Testis (tissue), 3 donors: Measurements from ENCODE around the gene NSUN2. TPM values are rescaled to one million over a fixed set of nuclear protein-coding genes. Genes with fewer than 3 reads are reported as not detected.

Source experiments
- DNase-seq: peaks from one replicate; pipeline ENCODE4 v3.0.0-alpha.2; 2019
- H3K27ac ChIP-seq, 2 donors: fragments of 200-600 bp; sonication (generic); one replicate each; pipeline ENCODE4 v1.5.1; 2019
- H3K27me3 ChIP-seq: fragments of 200-600 bp; sonication (generic); one replicate; pipeline ENCODE4 v1.5.1; 2019
- H3K36me3 ChIP-seq: fragments of 200-600 bp; sonication (generic); one replicate; pipeline ENCODE4 v1.5.1; 2017; ENCODE audit warnings: low read depth; ENCODE audit errors: missing control alignments
- H3K4me1 ChIP-seq: fragments of 200-600 bp; sonication (generic); one replicate; pipeline ENCODE4 v1.5.1; 2019
- H3K4me3 ChIP-seq, 2 donors: fragments of 200-600 bp; sonication (generic); one replicate each; pipeline ENCODE4 v1.5.1; 2017 to 2019
- H3K9me3 ChIP-seq: fragments of 200-600 bp; sonication (generic); one replicate; pipeline ENCODE4 v1.5.1; 2017
- CTCF ChIP-seq, 3 experiments: fragments of 450-650 bp in 2 of 3; fragments of 200-600 bp in 1 of 3; sonication (generic) in 1 of 3; IDR thresholded peaks; one replicate each; pipeline ENCODE4 v1.5.1; 2016 to 2019; ENCODE audit warnings: antibody characterized with exemption in 3 of 3, mild to moderate bottlenecking in 2 of 3, moderate library complexity in 1 of 3
- POLR2A ChIP-seq: fragments of 450-650 bp; IDR thresholded peaks from one replicate; pipeline ENCODE4 v1.6.1; 2017; ENCODE audit warnings: antibody characterized with exemption, mild to moderate bottlenecking, moderate library complexity
- WGBS, 2 donors: methylation state at CpG; one replicate each; pipeline ENCODE4 v1.1.5; 2018; 5-methylcytosine and 5-hydroxymethylcytosine counted together
- intact Hi-C: fragments of 100-400 bp; cut with DNase I; formaldehyde crosslinking; loops from one replicate; pipeline ENCODE4 v1.15.1; 2023; ENCODE audit warnings: low total_unique reads
- polyA plus RNA-seq: library from polyadenylated mRNA; stranded (reverse); fragments of 350-450 nt; fragmentation: Illumina TruSeq; extraction: RNeasy Lipid Tissue Mini Kit (QIAGEN cat#74804); gene quantifications from one replicate; pipeline ENCODE4 v1.2.3, GENCODE V29; 2014; ENCODE audit warnings: low read depth, low replicate concordance; ENCODE audit not compliant: insufficient read depth
- total RNA-seq, 2 donors: library from RNA; depleted of rRNA; stranded (reverse); fragments of >200 nt; gene quantifications; one replicate each; pipeline ENCODE4 v1.2.3, GENCODE V29; 2016

Gene NSUN2
- total and polyA plus RNA-seq, 3 donors from 2014 or later = 51.6 to 80.1 (median 66.7) TPM

- intact Hi-C loops = no loop called here
- Histone ChIP-seq H3K4me3 (no peak overlapping the region), H3K27ac (no peak overlapping the region), H3K9me3 (no peaks in the 10 kb centered on the region), H3K4me1 (no peaks in the 10 kb centered on the region), H3K27me3 (no peaks in the 10 kb centered on the region), H3K36me3 (no peaks in the 10 kb centered on the region)
- 92 to 95% methylated on average over 12 of the region's 12 CpGs for WGBS, 2 donors
- no peak for DNase-seq
- no peak for TF ChIP-seq POLR2A
- no peak for TF ChIP-seq CTCF (IDR thresholded peaks at IDR 0.05)
These were observed 27.9 kb downstream of the NSUN2 start for GRCh38 chr5:6604946-6605345.

- H3K4me1 ChIP-seq = no peaks in the 10 kb centered on the region
- 87 to 96% methylated on average over 6 of the region's 6 CpGs for WGBS, 2 donors
- DNase-seq = no peak
- H3K9me3 ChIP-seq = no peaks in the 10 kb centered on the region
- no peaks in the 10 kb centered on the region for H3K27me3 ChIP-seq
- intact Hi-C loops = no loop called here
- TF ChIP-seq POLR2A (no peak), CTCF (IDR thresholded peaks at IDR 0.05) (no peak)
- H3K4me3 ChIP-seq = no peak overlapping the region
- no peaks in the 10 kb centered on the region for H3K36me3 ChIP-seq
- H3K27ac ChIP-seq = no peak overlapping the region
These were observed 28.5 kb downstream of the NSUN2 start for GRCh38 chr5:6604341-6604740.

- Histone ChIP-seq H3K27me3 (no peaks in the 10 kb centered on the region), H3K36me3 (no peaks in the 10 kb centered on the region), H3K27ac (no peak overlapping the region), H3K9me3 (no peaks in the 10 kb centered on the region), H3K4me1 (no peaks in the 10 kb centered on the region), H3K4me3 (no peak overlapping the region)
- intact Hi-C loops = no loop called here
- DNase-seq = no peak
- no peak for TF ChIP-seq POLR2A
- TF ChIP-seq CTCF (IDR thresholded peaks at IDR 0.05) = no peak
- WGBS, 2 donors = 93 to 100% methylated on average over 5 of the region's 5 CpGs
These were observed 29.2 kb downstream of the NSUN2 start for GRCh38 chr5:6603643-6604042.

- H3K4me1 ChIP-seq = no peaks in the 10 kb centered on the region
- no peak for TF ChIP-seq CTCF (IDR thresholded peaks at IDR 0.05)
- no peak for TF ChIP-seq POLR2A
- DNase-seq = no peak
- H3K4me3 ChIP-seq = no peak overlapping the region
- no peaks in the 10 kb centered on the region for H3K9me3 ChIP-seq
- intact Hi-C loops = no loop called here
- no peaks in the 10 kb centered on the region for H3K36me3 ChIP-seq
- H3K27me3 ChIP-seq = no peaks in the 10 kb centered on the region
- H3K27ac ChIP-seq = no peak overlapping the region
- 81 to 88% methylated on average over 7 of the region's 7 CpGs for WGBS, 2 donors
These were observed 30.4 kb downstream of the NSUN2 start for GRCh38 chr5:6602441-6602840.

GRCh38 chr5:6601816-6602215 lies 31.0 kb downstream of the NSUN2 start:
- Histone ChIP-seq H3K4me1 (no peaks in the 10 kb centered on the region), H3K27me3 (no peaks in the 10 kb centered on the region), H3K36me3 (no peaks in the 10 kb centered on the region), H3K27ac (no peak overlapping the region), H3K9me3 (no peaks in the 10 kb centered on the region), H3K4me3 (no peak overlapping the region)
- WGBS, 2 donors = 94 to 95% methylated on average over 10 to 11 of the region's 11 CpGs
- intact Hi-C loops = no loop called here
- TF ChIP-seq CTCF (IDR thresholded peaks at IDR 0.05) (no peak), POLR2A (no peak)
- no peak for DNase-seq
